ENCODE results near the gene GLB1L3. TPM values are rescaled to one million over a fixed set of nuclear protein-coding genes. Genes with fewer than 3 reads are reported as not detected.
"Not testable (repeated sequence)": the region's sequence is repeated elsewhere in the genome, so short reads cannot be mapped to it uniquely, and the experiment has no call there.

GLB1L3 gene
- polyA plus RNA-seq, 1 experiment = not detected

- Histone ChIP-seq H3K4me3 (ENCODE audit: low read depth, low read length) (peak overlapping the region; percentile 96), H3K27me3 (ENCODE audit: control insufficient read depth, insufficient read depth, low read length) (no peaks in the 10 kb centered on the region), H3K36me3 (ENCODE audit: control insufficient read depth, insufficient read depth, low read length) (peaks cover 12% of the 10 kb centered on the region)
- DNase-seq (ENCODE audit: low read depth) = no peak
- no peak for TF ChIP-seq CTCF (IDR thresholded peaks at IDR 0.05; ENCODE audit: insufficient read depth, low read depth, low read length)
- ChIA-PET CTCF (interaction anchor here (1.7 kb wide), 2 partner anchors 8 to 10 kb away, joined by 4 to 7 read pairs; no protein-coding TSS in a partner anchor), POLR2A (interaction anchor here (0.6 kb wide), 1 partner anchor 50 kb away, joined by 5 read pairs; no protein-coding TSS in a partner anchor)
Observed at GRCh38 chr11:134254433-134255183, 21.6 kb upstream of the GLB1L3 start.

DNA sequence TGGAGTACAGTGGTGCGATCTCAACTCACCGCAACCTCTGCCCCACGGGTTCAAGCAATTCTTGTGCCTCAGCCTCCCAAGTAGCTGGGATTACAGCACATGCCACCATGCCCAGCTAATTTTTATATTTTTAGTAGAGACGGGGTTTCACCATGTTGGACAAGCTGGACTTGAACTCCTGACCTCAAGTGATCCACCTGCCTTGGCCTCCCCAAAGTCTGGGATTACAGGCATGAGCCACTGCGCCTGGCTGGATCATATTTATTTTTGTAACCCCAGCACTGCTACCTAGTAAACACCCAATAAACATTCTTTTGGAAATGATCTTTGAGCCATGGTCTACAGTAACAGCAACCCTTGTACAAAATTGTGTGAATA lies 21.0 kb upstream of the GLB1L3 start:
- H3K4me3 ChIP-seq (ENCODE audit: low read depth, low read length); DNase-seq (ENCODE audit: low read depth); CTCF ChIA-PET; H3K27me3 ChIP-seq (ENCODE audit: control insufficient read depth, insufficient read depth, low read length); H3K36me3 ChIP-seq (ENCODE audit: control insufficient read depth, insufficient read depth, low read length): not testable (repeated sequence)
- POLR2A ChIA-PET = interaction anchor here (0.6 kb wide), 1 partner anchor 49 kb away, joined by 5 read pairs; no protein-coding TSS in a partner anchor

DNA sequence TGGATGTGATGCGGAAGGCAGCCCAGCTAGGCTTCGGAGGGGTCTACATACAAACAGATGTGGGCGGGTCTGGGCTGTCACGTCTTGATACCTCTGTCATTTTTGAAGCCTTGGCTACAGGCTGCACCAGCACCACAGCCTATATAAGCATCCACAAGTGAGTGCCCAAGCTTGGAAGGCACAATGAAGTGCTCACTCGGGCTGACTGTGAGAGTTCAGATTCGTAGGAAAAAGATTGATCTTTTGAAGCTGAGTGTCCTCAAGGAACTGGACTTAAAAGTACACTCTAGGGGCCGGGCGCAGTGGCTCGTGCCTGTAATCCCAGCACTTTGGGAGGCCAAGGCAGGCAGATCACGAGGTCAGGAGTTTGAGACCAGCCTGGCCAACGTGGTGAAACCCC lies 19.1 kb upstream of the GLB1L3 start:
- peaks cover 9% of the 10 kb centered on the region for H3K36me3 ChIP-seq (ENCODE audit: control insufficient read depth, insufficient read depth, low read length)
- no peak overlapping the region for H3K4me3 ChIP-seq (ENCODE audit: low read depth, low read length)
- DNase-seq (ENCODE audit: low read depth) = no peak
- ChIA-PET CTCF (no interaction called here), POLR2A (no interaction called here)
- H3K27me3 ChIP-seq (ENCODE audit: control insufficient read depth, insufficient read depth, low read length) = no peaks in the 10 kb centered on the region
- no peak for TF ChIP-seq CTCF (IDR thresholded peaks at IDR 0.05; ENCODE audit: insufficient read depth, low read depth, low read length)

DNA sequence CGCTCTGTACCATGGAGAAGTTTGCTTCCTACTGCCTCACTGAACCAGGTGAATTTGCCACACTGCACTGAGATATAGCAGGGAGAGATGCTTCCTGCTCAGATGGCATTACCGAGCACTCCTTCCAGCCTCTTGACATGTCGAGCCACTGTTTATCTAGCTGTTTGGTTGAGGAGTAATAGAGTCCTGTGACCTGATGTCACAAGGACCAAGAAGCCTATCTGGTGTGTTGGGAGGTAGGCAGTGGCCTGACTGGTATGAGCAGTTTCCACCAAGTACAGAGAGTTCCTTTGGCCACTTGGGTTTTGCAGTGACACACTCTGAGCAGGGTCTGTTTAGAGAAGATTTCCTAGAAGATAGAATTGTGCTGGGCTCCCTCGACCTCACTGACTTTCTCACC lies 17.6 kb upstream of the GLB1L3 start:
- Histone ChIP-seq H3K36me3 (ENCODE audit: control insufficient read depth, insufficient read depth, low read length) (peaks cover 15% of the 10 kb centered on the region), H3K4me3 (ENCODE audit: low read depth, low read length) (no peak overlapping the region), H3K27me3 (ENCODE audit: control insufficient read depth, insufficient read depth, low read length) (no peaks in the 10 kb centered on the region)
- ChIA-PET POLR2A (no interaction called here), CTCF (no interaction called here)
- DNase-seq (ENCODE audit: low read depth) = no peak
- TF ChIP-seq CTCF (IDR thresholded peaks at IDR 0.05; ENCODE audit: insufficient read depth, low read depth, low read length) = no peak

DNA sequence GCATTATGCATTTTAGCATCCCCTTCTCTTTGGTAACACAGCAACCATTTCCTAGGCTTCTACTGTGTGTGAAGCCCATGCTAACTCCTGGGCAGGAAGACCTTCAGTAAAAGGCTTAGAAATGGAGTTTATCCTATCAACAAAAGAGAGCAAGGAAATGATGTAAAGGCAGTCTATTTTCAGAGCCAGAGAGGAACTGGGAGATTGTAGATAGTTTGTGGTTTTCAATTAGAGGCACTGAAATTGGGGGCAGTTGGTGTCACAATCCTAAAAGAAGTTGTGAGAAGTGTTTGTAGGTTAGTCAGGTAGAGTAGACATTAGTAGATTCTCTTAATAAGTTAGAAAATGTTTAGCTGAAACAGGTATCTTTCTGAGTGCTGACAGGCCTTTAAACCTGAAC lies 15.7 kb upstream of the GLB1L3 start:
- no peak for TF ChIP-seq CTCF (IDR thresholded peaks at IDR 0.05; ENCODE audit: insufficient read depth, low read depth, low read length)
- DNase-seq (ENCODE audit: low read depth) = no peak
- ChIA-PET POLR2A (no interaction called here), CTCF (interaction anchor here (1.4 to 1.9 kb wide), 2 partner anchors 11 to 13 kb away, joined by 3 to 9 read pairs; no protein-coding TSS in a partner anchor)
- Histone ChIP-seq H3K4me3 (ENCODE audit: low read depth, low read length) (no peak overlapping the region), H3K36me3 (ENCODE audit: control insufficient read depth, insufficient read depth, low read length) (peaks cover 15% of the 10 kb centered on the region), H3K27me3 (ENCODE audit: control insufficient read depth, insufficient read depth, low read length) (no peaks in the 10 kb centered on the region)
